ENCODE results near the gene PPP4R4.

The PPP4R4 gene, protein sequence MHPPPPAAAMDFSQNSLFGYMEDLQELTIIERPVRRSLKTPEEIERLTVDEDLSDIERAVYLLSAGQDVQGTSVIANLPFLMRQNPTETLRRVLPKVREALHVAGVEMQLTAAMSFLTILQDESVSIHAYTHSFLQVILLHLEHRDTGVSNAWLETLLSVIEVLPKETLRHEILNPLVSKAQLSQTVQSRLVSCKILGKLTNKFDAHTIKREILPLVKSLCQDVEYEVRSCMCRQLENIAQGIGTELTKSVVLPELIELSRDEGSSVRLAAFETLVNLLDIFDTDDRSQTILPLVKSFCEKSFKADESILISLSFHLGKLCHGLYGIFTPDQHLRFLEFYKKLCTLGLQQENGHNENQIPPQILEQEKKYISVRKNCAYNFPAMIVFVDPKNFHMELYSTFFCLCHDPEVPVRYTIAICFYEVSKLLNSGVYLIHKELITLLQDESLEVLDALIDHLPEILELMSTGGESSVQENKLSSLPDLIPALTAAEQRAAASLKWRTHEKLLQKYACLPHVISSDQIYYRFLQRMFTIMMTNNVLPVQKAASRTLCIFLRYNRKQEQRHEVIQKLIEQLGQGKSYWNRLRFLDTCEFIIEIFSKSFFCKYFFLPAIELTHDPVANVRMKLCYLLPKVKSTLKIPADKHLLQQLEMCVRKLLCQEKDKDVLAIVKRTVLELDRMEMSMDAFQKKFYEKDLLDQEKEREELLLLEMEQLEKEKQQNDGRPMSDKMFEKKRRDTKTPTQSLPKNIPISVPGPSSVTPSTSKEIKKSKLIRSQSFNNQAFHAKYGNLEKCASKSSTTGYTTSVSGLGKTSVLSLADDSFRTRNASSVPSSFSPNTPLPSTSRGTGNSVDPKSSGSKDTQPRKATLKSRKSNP

DNA sequence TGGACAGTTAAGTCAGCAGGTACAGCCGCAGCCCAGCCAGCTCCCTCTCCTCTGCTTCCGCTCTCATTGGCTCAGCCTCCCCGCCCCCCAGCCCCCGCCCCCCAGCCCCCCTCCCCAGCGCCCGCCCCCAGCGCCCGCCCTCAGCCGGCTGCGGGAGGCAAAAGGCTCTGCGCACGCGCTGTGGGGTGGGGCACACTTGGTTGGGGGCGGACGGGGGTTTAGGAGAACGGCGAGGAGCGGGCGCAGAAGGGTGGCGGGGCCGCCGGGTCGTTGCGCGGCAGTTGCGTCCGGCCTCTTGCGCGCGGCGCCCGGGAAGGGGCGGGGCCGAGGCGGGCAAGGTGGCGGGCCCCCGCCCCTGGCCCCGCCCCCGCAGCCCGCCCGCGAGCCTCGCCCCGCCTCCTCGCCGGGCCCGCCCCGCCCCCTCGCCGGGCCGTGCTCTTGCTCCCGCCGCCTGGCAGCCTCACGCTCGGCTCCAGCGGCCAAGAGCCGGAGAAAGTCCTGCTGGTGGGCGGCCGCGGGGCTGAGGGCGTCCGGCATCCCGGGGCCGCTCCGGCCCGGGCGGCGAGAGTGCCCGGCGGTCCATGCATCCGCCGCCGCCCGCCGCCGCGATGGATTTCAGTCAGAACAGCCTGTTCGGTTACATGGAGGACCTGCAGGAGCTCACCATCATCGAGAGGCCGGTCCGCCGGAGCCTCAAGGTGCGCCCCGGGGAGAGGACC is at the start of gene PPP4R4:
TSS of gene PPP4R4 (plus strand) at position 438 of the 719 bp plus-strand sequence. CDS start at position 582, 144 bp downstream.
- no peak for DNase-seq (ENCODE audit: low read depth, low spot score)

DNA sequence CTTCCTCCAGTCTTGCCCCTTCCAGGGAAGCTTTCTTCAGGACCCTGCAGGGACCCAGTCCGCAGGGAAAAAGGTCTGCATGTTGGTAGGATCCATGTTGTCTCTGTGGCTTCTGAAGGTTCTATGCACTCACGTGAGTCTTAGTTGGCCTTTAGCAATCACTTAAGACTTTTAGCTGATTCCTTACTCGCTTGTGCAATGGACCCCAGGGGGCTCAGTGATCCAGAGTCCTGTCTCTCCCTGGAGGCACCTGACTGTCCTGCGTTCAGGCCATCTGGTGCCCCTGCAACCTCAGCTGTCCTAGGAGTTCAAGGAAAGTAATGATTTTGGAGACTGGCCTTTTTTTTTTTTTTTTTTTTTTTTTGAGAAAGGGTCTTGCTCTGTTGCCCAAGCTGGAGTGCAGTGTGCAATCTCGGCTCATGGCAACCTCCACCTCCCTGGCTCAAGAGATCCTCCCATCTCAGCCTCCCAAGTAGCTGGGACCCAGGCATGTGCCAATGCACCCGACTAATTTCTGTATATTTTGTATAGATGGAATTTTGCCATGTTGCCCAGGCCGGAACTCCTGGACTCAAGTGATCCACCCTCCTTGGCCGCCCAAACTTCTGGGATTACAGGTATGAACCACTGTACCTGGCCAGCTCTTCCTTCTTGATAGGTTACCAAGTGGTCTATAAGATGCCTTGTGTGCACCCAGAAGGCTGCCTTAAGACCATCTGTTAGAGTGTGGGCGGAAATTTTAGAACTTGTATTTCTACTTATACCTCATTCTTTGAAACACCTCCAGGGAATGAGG is 49.3 kb upstream of the PPP4R4 start:
- no peak for DNase-seq (ENCODE audit: low read depth, low spot score)

DNA sequence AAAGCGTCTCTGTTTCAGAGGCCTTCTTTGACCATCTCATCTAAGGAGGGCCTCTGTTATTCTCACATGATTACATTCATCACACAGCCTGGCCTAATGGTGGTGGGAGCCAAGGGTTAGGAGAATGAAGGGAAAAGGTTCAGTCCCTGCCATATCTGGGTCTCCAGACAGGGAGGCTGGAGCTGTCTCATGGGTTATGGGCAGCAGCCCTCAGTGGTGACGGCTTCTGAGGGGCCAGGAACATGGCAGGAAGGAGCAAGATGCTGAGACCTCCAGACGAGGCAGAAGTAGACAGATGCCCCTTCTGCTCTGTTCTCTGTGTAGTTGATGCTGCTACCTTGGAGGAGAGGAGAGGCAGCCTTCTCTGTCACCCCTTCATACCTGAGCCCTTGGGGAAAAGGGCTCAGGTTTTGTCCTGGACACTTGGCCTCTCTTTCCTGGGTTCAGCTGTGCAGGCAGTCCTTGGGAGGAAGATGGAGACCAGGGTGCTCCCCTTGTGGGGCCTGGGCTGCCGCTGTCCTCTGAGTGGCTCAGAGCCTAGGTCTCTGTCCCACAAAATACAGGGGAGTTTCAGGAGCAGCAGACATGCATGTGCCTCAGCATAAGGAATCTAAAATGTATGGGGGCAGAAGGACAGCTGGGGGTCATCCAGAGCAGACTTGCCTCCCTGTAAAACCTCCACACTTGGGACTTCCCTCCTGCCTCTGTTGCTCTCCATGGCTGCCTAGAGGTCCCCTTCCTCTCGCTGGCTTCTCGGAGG is 48.3 kb upstream of the PPP4R4 start:
- no peak for DNase-seq (ENCODE audit: low read depth, low spot score)

DNA sequence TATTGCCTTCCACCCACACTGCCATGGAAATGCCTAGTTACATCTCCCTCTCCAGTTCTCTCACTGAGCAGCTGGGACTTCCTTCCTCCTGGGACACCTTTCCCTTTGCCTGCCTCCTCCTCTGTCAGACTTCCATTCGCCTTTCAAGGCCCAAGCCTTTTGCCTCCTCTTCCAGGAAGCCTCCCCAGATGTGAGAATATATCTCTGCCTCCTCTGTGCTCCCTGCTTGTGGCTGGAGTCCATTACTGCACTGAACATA is 47.8 kb upstream of the PPP4R4 start:
- DNase-seq (ENCODE audit: low read depth, low spot score) = no peak

DNA sequence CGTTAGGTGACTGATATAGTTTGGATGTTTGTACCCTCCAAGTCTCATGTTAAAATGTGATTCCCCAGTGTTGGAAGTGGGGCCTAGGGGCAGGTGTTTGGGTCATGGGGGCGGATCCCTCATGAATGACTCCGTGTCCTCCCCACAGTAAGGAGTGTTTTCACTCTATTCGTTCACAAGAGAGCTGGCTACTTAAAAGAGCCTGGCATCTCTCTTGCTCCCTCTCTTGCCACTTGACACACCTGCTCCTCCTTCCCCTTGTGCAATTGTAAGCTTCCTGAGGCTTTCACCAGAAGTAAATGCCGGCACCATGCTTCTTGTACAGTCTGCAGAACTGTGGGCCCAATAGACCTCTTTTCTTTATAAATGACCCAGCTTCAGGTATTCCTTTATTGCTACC is 47.3 kb upstream of the PPP4R4 start:
- DNase-seq (ENCODE audit: low read depth, low spot score) = no peak

DNA sequence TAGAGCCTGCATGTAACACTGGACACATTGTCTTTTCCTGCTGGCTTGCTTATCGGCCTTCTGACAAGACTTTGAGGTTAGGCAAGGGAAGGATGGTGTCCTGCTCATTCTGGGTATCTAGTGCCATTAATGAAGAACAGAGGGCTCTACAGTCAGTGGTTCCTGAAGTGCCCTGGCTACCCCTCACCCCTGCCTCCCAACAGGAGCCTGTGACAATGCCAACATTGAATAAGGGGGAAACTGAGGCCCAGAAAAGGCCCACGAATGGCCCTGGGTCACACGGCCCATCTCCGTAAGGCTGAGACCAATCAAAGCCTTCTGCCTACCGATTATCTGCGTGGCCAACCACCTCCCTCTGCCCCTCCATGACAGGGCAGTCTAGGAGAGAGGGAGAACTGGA is 46.8 kb upstream of the PPP4R4 start:
- no peak for DNase-seq (ENCODE audit: low read depth, low spot score)

DNA sequence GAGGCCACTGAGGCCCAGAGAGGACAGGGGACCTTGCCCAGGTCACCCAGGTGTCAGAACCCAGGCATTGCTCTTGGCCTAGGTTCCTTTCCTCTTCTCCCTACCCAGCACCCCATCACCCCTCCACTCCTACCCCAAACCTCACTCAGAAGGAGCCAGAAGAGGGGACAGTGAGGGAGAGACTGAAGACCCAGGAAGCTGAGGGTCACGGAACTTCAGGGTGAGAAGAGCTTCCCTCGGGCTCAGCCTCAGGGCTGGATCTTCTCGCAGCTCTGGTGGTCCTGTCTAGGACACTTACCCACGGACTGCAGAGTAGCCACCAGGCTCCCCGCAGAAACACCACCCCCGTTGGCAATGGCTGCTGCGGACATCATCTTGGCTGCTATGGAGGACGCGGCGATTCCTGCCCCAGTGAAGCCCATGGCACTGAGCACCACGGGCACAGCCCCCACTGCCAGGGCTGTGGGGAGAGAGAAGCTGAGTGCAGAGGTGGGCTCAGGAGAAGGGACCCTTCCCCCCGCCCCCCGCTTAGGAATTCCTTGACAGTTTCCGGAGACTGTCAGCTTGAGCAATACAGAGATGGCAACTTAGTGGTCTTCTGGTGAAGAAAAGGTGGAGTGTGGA is 45.8 kb upstream of the PPP4R4 start:
- DNase-seq (ENCODE audit: low read depth, low spot score) = no peak

DNA sequence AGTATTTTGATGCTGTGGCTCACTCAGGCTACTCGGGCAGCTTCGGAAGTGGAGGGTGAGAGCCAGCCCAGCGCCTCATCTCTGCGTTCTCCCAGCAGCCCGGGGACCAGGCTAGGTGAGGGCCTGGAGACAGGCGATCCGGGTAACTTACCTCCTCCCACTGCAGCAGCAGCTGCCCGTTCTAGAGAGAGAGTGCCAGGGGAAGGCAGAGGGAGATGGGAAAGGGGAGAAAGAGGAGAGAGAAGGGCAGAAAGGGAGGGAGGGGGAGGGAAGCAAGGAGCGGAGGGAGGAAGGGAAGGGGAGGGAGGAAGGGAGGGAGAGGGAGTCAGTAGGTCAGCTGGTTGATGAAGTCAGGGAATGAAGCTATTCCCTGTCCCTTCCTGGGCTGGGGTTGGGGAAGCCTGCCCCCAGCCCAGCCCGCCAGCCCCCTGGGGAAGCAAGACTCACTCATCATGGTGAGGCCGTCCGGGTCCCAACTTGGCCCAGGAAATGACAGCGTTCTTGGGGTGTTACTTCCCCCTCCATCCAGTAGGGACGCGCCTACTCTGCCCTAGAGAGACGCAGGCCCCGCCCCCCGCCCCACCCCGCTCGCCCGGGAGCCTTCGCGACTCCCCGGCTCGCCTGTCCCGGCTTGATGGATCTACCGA is 44.9 kb upstream of the PPP4R4 start, which contains the start of gene IFI27L2:
TSS of gene IFI27L2 (minus strand) at position 494 of the 647 bp plus-strand sequence. CDS start at position 454, 40 bp downstream.
- peak; percentile 29 for DNase-seq (ENCODE audit: low read depth, low spot score)

DNA sequence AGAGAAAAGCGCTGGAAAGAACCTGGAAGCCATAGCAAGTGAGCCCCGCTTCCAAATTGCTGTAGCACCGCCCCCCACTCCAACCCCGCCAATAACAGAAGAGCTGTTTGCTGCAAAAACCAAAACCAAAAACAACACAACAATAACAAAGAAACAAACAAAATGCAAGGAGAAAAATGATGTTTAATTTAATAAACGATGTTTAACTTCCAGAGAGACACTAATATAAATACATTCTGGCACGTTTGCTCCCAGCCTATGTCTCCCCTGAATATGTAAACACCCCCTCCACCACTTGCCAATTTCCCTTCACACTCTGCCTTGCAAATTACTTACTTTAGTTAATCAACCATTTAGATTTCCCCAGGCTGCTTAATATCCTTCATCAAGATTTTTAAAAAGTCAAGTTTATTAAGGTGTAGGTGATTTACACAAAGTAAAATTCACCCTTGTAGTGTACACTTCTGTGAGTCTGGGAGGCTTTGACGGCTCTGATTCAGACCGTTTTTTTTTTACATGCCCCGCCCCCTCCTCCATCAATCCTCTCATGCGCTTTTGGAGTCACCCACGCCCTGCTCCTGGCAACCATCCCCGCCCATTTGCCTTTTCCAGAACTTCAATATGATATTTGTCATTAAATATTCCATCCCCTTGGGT is 44.2 kb upstream of the PPP4R4 start:
- no peak for DNase-seq (ENCODE audit: low read depth, low spot score)

DNA sequence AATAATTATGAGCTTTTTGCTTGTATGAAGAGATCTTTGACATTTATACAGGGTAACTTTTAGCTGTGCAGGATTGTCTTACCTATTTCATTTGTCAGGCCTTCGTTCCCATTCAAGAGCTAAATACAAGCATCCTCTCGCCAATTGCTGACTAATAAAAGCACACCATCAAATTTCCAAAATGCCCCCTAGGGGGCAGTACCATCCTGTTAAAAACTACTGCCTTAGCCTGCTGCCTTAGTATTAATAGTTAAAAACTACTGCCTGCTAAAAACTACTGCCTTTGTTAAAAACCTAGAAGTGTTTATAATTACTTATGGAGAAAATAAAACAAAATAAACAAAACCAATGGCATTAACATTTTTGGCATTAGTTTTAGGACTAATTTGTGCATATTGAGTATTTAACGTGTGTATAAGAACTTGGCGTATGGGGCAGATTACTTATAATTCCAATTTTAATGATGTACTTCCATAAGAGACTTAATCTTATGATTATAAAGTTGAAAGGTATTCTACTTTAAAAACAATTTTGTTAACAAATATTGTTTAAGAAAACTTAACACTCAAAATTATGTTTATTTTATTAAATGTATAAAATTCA is 41.7 kb upstream of the PPP4R4 start:
- DNase-seq (ENCODE audit: low read depth, low spot score) = no peak

DNA sequence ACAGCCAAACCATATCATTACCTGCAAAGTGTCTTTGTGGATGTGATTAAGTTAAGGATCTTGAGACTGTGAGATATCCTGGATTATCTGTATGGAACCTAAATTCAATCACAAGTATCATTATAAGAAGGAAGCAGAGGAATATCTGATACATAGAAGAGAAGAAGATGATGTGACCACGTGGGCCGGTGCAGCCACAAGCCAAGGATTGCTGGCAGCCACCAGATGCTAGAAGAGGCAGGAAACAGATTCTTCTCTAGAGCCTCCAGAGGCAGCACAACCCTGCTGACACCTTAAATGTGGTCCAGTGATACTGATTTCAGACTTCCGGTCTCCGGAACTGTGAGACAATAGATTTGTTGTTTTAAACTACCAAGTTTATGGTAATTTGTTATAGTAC is 38.6 kb upstream of the PPP4R4 start:
- DNase-seq (ENCODE audit: low read depth, low spot score) = no peak

DNA sequence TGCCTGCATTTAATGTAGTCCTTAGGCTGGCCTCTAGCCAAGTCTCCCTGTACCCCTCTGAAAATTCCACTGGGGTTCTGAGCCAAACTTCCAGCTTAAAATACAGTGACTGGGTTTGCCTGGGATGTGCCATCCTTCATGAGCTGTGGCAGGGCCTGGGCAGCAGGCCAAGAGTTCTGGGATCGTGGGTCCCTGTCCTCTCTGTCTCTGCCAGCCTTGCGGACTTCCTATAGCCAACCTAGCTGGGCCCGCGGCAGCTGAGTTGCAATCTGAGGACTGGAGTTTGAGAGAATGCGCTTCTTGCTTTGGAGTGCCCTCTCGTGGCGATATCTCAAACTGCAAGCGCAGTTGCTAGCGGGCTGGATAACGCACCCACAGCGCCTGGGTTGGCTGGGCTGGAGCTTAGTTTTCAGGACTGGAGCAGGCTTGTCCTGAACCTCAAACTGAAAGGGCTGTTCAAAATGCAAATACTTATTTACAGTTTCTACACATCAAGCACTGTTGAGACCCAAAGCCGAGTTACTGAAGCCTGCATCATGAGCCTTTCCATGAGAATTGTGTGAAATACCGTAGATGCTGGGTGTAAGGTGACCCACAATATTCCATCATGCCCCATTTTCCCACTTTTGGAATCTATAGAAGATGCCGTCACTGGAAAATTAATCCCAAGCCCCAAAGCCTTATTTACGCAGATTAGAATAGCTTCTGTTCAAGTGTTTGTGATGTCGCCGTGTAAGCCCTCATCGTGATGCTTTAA is 37.4 kb upstream of the PPP4R4 start:
- DNase-seq (ENCODE audit: low read depth, low spot score) = peak; percentile 52

DNA sequence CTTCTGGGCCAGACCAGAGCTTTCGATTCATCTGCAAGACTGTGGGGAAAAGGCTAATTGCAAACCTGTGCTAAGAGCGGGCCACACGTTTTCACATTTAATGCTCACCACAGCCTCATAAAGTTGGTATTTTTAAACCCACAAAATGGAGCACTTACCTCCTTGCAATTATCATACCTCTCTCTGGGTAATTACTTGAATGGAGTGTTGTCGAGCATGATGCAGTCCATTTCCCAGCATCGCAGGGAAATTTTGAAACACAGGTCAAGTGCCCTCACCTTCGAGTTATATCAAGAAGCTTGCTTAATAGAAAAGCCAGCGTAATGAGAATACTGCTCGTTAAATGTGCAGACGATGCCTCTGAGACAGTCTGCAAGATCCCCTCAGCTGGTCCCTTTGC is 35.9 kb upstream of the PPP4R4 start:
- DNase-seq (ENCODE audit: low read depth, low spot score) = no peak

DNA sequence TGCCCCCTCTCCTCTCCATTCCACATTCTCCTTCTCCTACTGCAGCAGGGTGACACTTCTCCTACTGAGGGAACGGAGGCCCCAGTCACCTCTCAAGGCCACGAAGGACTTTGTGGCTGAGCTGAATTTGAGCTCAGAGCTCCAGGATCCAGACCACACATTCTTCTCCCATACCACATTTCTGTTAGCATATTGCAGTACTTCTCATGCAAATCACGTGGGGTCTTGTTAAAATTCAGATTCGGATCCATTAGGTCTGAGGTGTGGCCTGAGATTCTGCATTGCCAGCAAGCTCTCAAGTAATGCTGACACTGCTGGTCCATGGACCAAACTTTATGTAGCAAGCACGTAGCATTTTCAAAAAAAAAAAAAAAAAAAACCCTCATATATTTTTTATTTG is 35.1 kb upstream of the PPP4R4 start:
- no peak for DNase-seq (ENCODE audit: low read depth, low spot score)

DNA sequence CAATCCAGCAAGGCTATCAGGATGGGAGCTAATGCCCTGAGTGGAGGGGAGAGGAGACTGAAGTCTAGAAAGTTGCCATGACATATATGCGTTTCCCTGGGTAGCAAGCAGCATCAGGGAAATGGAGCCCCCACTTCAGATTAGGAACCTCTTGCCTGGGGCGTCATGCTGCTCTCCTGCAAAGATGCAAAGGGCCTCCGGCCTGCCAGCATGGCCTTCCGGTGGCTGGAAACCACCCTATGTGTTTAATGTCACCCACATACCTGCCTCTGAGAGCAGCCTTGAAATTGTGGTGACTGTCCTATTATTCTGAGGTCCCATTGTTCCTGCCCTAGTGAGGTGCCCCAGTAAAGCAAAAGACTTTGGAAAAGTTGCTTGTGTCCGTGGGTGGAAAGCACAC is 34.7 kb upstream of the PPP4R4 start:
- no peak for DNase-seq (ENCODE audit: low read depth, low spot score)

DNA sequence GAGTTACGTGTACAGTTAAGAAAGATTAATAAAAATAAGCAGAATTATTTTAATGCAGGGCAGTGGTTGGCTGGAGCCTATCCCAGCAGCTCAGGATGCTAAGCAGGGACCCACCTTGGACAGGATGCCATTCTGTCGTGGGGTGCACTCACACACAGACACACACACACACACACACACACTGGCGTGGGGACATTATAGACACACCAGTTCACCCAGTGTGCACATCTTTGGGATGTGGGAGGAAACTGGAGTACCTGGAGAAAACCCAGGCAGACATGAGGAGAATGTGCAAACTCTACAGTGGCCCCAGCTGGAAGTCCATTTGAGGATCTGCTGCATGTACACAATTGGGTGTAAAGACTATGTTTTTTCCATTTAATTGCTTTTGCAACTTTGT is 31.9 kb upstream of the PPP4R4 start:
- no peak for DNase-seq (ENCODE audit: low read depth, low spot score)

DNA sequence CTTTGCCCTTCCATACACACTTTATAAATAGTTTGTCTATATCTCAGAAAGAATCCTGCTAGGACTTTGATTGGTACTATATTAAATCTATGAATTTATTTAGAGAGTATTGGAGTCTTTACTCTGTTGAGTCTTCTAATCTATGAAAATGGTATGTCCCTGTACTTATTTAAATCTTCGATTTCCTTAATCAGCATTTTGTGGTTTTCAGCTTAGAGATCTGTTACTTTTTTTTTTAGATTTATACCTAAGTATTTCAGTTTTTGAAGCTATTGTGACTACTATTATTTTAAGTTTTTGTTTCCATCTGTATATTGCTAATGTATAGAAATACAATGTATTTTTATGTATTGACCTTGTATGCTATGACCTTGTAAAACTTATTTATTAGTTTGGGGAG is 31.3 kb upstream of the PPP4R4 start:
- DNase-seq (ENCODE audit: low read depth, low spot score) = no peak

DNA sequence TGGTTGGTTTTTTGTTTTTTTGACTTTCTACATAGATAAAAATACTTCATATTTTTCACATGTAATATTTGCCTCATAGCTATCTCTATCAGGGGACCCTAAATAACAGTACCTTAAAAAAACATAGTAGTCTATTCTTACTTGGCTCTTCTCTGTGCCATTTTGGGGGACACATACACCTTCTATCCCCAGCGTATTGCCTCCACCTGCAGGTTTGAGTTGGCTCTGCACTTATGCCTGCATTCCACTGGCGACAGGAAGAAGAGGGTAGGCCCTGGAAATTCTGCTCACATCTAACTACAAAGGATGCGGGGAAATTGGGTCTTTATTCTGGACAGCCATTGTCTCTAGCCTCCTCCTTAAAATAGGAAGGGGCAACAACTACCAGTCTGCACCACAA is 30.9 kb upstream of the PPP4R4 start:
- DNase-seq (ENCODE audit: low read depth, low spot score) = no peak
